Mesothelial cell of epicardium (in vitro differentiated cells): Measurements from ENCODE around the gene ZNF627. TPM values are rescaled to one million over a fixed set of nuclear protein-coding genes. Genes with fewer than 3 reads are reported as not detected.

Source experiments
- DNase-seq, 2 experiments: peaks; one replicate each; pipeline ENCODE4 v3.0.0; 2021; ENCODE audit warnings: low spot score in 2 of 2; ENCODE audit not compliant: unreplicated experiment in 2 of 2
- H3K27ac Mint-ChIP-seq: 2 replicates; pipeline ENCODE4 v1.8.0; 2021; ENCODE audit warnings: mixed read lengths
- H3K27me3 Mint-ChIP-seq: 2 replicates; pipeline ENCODE4 v1.8.0; 2021; ENCODE audit warnings: low read depth, mixed read lengths
- H3K36me3 Mint-ChIP-seq: 2 replicates; pipeline ENCODE4 v1.8.0; 2021; ENCODE audit warnings: mixed read lengths
- H3K4me1 Mint-ChIP-seq: 2 replicates; pipeline ENCODE4 v1.8.0; 2021; ENCODE audit warnings: mixed read lengths
- H3K4me3 Mint-ChIP-seq: 2 replicates; pipeline ENCODE4 v1.8.0; 2021; ENCODE audit warnings: mild to moderate bottlenecking, moderate library complexity, mixed read lengths
- H3K9me3 Mint-ChIP-seq: 2 replicates; pipeline ENCODE4 v1.8.0; 2021; ENCODE audit warnings: mixed read lengths
- CTCF ChIP-seq: fragments of 200-600 bp; sonication (generic); IDR thresholded peaks from one replicate; pipeline ENCODE4 v1.5.0; 2021; ENCODE audit warnings: antibody characterized with exemption; ENCODE audit not compliant: unreplicated experiment
- total RNA-seq: library from RNA; stranded (reverse); gene quantifications from 3 replicates; pipeline ENCODE4 v1.2.1, GENCODE V29; 2021

The ZNF627 gene
- total RNA-seq, 1 donor from 2014 or later: 29.8 TPM

GRCh38 chr19:11574689-11575088 lies 22.6 kb upstream of the ZNF627 start:
- no peak for DNase-seq
- no peak for TF ChIP-seq CTCF
- H3K27me3 Mint-ChIP-seq: peaks cover 8% of the 10 kb centered on the region
- no peak overlapping the region for H3K27ac Mint-ChIP-seq
- no peaks in the 10 kb centered on the region for H3K9me3 Mint-ChIP-seq
- H3K36me3 Mint-ChIP-seq: no peaks in the 10 kb centered on the region
- no peak overlapping the region for H3K4me3 Mint-ChIP-seq
- H3K4me1 Mint-ChIP-seq: no peaks in the 10 kb centered on the region

- no peak for DNase-seq
- H3K4me3 Mint-ChIP-seq: no peak overlapping the region
- H3K27ac Mint-ChIP-seq: no peak overlapping the region
- no peaks in the 10 kb centered on the region for H3K4me1 Mint-ChIP-seq
- H3K36me3 Mint-ChIP-seq: no peaks in the 10 kb centered on the region
- peaks cover 12% of the 10 kb centered on the region for H3K27me3 Mint-ChIP-seq
- H3K9me3 Mint-ChIP-seq: no peaks in the 10 kb centered on the region
- no peak for TF ChIP-seq CTCF
Measured at GRCh38 chr19:11576227-11576626, 21.1 kb upstream of the ZNF627 start.

GRCh38 chr19:11577451-11578257 lies 19.6 kb upstream of the ZNF627 start, which contains the start of gene ACP5:
TSS of gene ACP5 (minus strand) at chr19:11577645. CDS start at chr19:11577317, 328 bp downstream.
- no peak within 1 kb of the TSS for H3K27ac Mint-ChIP-seq
- no peaks in the 10 kb centered on the region for H3K36me3 Mint-ChIP-seq
- no peak for TF ChIP-seq CTCF
- H3K4me3 Mint-ChIP-seq: peak within 1 kb of the TSS; percentile 41
- peaks cover 3% of the 10 kb centered on the region for H3K4me1 Mint-ChIP-seq
- DNase-seq: no peak
- no peaks in the 10 kb centered on the region for H3K9me3 Mint-ChIP-seq
- peaks cover 12% of the 10 kb centered on the region for H3K27me3 Mint-ChIP-seq

GRCh38 chr19:11578258-11579142 lies 18.8 kb upstream of the ZNF627 start:
- H3K36me3 Mint-ChIP-seq: no peaks in the 10 kb centered on the region
- H3K9me3 Mint-ChIP-seq: no peaks in the 10 kb centered on the region
- no peak for TF ChIP-seq CTCF
- H3K27me3 Mint-ChIP-seq: peaks cover 12% of the 10 kb centered on the region
- peak overlapping the region; percentile 41 for H3K4me3 Mint-ChIP-seq
- H3K27ac Mint-ChIP-seq: no peak overlapping the region
- no peak for DNase-seq
- peaks cover 3% of the 10 kb centered on the region for H3K4me1 Mint-ChIP-seq

GRCh38 chr19:11580116-11580515 lies 17.2 kb upstream of the ZNF627 start:
- DNase-seq: no peak
- Mint-ChIP-seq H3K4me3 (no peak overlapping the region), H3K27ac (no peak overlapping the region), H3K36me3 (no peaks in the 10 kb centered on the region), H3K9me3 (no peaks in the 10 kb centered on the region), H3K4me1 (peaks cover 3% of the 10 kb centered on the region), H3K27me3 (peaks cover 12% of the 10 kb centered on the region)
- no peak for TF ChIP-seq CTCF
